Renal pelvis (tissue), 4 donors: ENCODE data around the gene NRBP1. TPM values are rescaled to one million over a fixed set of nuclear protein-coding genes. Genes with fewer than 3 reads are reported as not detected.

Experiments
- DNase-seq: peaks from one replicate; pipeline ENCODE4 v3.0.0-alpha.2; 2013
- polyA plus RNA-seq, 3 donors: library from polyadenylated mRNA; unstranded; fragments of 120-200 nt; gene quantifications; one replicate each; pipeline ENCODE4 v1.2.1, GENCODE V29; 2013; ENCODE audit not compliant: insufficient read length in 3 of 3

The NRBP1 gene
- polyA plus RNA-seq, 3 donors = 128 to 141 (median 133) TPM

- DNase-seq = no peak
Measured at GRCh38 chr2:27485496-27485895, 57.1 kb downstream of the NRBP1 start.

DNA sequence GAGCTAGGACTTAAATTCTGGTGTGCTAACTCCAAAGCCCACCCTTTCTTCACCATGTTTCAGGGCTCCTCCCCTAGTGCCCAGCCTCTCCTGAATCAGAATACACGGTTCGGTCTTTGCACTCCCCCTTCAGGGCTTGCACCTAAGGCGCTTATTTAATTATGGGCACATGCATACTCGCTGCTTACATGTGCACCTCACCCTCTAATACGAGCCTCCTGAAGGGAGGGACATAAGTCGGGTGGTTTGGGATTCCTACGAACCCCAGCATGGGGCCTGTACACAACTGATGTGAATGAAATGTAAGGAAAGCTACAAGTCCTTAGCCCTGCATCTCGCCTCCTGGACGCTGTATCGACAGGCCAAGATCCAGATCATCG is 60.7 kb downstream of the NRBP1 start:
- no peak for DNase-seq

- peak; percentile 99 for DNase-seq
Measured at GRCh38 chr2:27489498-27490397, 61.3 kb downstream of the NRBP1 start, which contains the start of gene IFT172. IFT172 (minus strand) TSS chr2:27489743; CDS start chr2:27489653, 90 bp downstream.

Other genes starting within 250 kb of the NRBP1 start
- gene ATRAID, start 216.6 kb upstream of the NRBP1 start, polyA plus RNA-seq = 100 to 1,000 TPM; 158 to 166 (median 164) TPM
- gene SLC5A6, start 216.4 kb upstream of the NRBP1 start, polyA plus RNA-seq = 10 to 100 TPM; 46.6 to 56.2 (median 48.8) TPM
- gene CAD, start 211.3 kb upstream of the NRBP1 start, polyA plus RNA-seq = 10 to 100 TPM; 58.5 to 59.9 (median 58.9) TPM
- gene SLC30A3, start 165.6 kb upstream of the NRBP1 start, polyA plus RNA-seq = 10 to 100 TPM in 2 of 3 donors, 1 to 10 TPM in 1; 7.6 to 13.2 (median 10.8) TPM
- gene DNAJC5G, start 153.2 kb upstream of the NRBP1 start, polyA plus RNA-seq = 1 to 10 TPM in 2 of 3 donors, under 1 TPM in 1; 0.60 to 2.6 (median 1.4) TPM
- gene TRIM54, start 146.2 kb upstream of the NRBP1 start, polyA plus RNA-seq = 1 to 10 TPM; 4.4 to 8.2 (median 7.6) TPM
- 1 to 10 TPM in 2 of 3 donors, under 1 TPM in 1; 0.62 to 1.6 (median 1.0) TPM for gene UCN, start 120.2 kb upstream of the NRBP1 start, polyA plus RNA-seq
- gene MPV17, start 105.5 kb upstream of the NRBP1 start, polyA plus RNA-seq = 10 to 100 TPM; 72.3 to 89.1 (median 88.3) TPM
- gene GTF3C2, start 71.9 kb upstream of the NRBP1 start, polyA plus RNA-seq = 10 to 100 TPM; 69.1 to 80.2 (median 79.8) TPM
- gene EIF2B4, start 58.3 kb upstream of the NRBP1 start, polyA plus RNA-seq = 10 to 100 TPM; 52.5 to 55.1 (median 53.0) TPM
- gene SNX17, start 58.0 kb upstream of the NRBP1 start, polyA plus RNA-seq = 100 to 1,000 TPM; 108 to 121 (median 109) TPM
- gene ZNF513, start 47.9 kb upstream of the NRBP1 start, polyA plus RNA-seq = 10 to 100 TPM; 23.7 to 27.3 (median 24.6) TPM
- 100 to 1,000 TPM in 1 of 3 donors, 10 to 100 TPM in 2; 91.2 to 107 (median 96.4) TPM for gene PPM1G, start 19.0 kb upstream of the NRBP1 start, polyA plus RNA-seq
- 10 to 100 TPM in 1 of 3 donors, 1 to 10 TPM in 2; 6.1 to 10.6 (median 9.5) TPM for gene KRTCAP3, start 13.8 kb downstream of the NRBP1 start, polyA plus RNA-seq
- gene IFT172, start 61.1 kb downstream of the NRBP1 start, polyA plus RNA-seq = 10 to 100 TPM; 41.0 to 76.4 (median 66.0) TPM
- 1 to 10 TPM; 6.6 to 8.3 (median 8.1) TPM for gene FNDC4, start 66.6 kb downstream of the NRBP1 start, polyA plus RNA-seq
- gene GCKR, start 68.2 kb downstream of the NRBP1 start, polyA plus RNA-seq = under 1 TPM in 2 of 3 donors, not detected in 1; 0.10 to 0.40 TPM
- 10 to 100 TPM; 72.1 to 84.9 (median 75.1) TPM for gene ZNF512, start 154.4 kb downstream of the NRBP1 start, polyA plus RNA-seq
- 10 to 100 TPM; 10.5 to 12.1 (median 11.4) TPM for gene CCDC121, start 200.4 kb downstream of the NRBP1 start, polyA plus RNA-seq
- 10 to 100 TPM; 57.3 to 60.6 (median 57.4) TPM for gene GPN1, start 200.4 kb downstream of the NRBP1 start, polyA plus RNA-seq
- 10 to 100 TPM; 57.2 to 68.9 (median 65.8) TPM for gene SUPT7L, start 235.0 kb downstream of the NRBP1 start, polyA plus RNA-seq
- 10 to 100 TPM; 32.1 to 40.6 (median 33.8) TPM for gene SLC4A1AP, start 235.3 kb downstream of the NRBP1 start, polyA plus RNA-seq